SK-N-SH treated with all-trans-retinoic acid at 6 μM for 48 hours (cell line): ENCODE results near the gene SNW1.

Source experiments
- ATAC-seq: fragments of 200-7000 bp; cut with Tn5 transposase; 3 replicates; pipeline ENCODE4 v1.9.1; 2020; ENCODE audit warnings: mild to moderate bottlenecking, moderate library complexity
- ARNTL ChIP-seq: fragments of 450-650 bp; formaldehyde crosslinking; IDR thresholded peaks from 2 replicates; pipeline ENCODE4 v1.5.0; 2020; ENCODE audit warnings: low read depth, mild to moderate bottlenecking, moderate library complexity, borderline replicate concordance
- BACH2 ChIP-seq: fragments of 250-450 bp; sonication (Bioruptor Pico); IDR thresholded peaks from 2 replicates; pipeline ENCODE4 v1.9.0; 2021; ENCODE audit warnings: mild to moderate bottlenecking, borderline replicate concordance
- CSDC2 ChIP-seq: fragments of 250-450 bp; sonication (Bioruptor Pico); IDR thresholded peaks from 2 replicates; pipeline ENCODE4 v1.5.0; 2020; ENCODE audit warnings: mild to moderate bottlenecking, moderate library complexity
- ESRRG ChIP-seq: fragments of 250-450 bp; sonication (Bioruptor Pico); IDR thresholded peaks from 2 replicates; pipeline ENCODE4 v1.6.1; 2021; ENCODE audit warnings: mild to moderate bottlenecking
- GLIS3 ChIP-seq: fragments of 250-450 bp; sonication (Bioruptor Pico); IDR thresholded peaks from 2 replicates; pipeline ENCODE4 v1.5.0; 2020; ENCODE audit warnings: mild to moderate bottlenecking, moderate library complexity
- ISL1 ChIP-seq: fragments of 250-450 bp; sonication (Bioruptor Pico); IDR thresholded peaks from 2 replicates; pipeline ENCODE4 v2.1.2; 2022; ENCODE audit warnings: mild to moderate bottlenecking, moderate library complexity
- OSR1 ChIP-seq: fragments of 250-450 bp; sonication (Bioruptor Pico); IDR thresholded peaks from 2 replicates; pipeline ENCODE4 v1.8.0; 2022; ENCODE audit warnings: moderate library complexity, mild to moderate bottlenecking, inconsistent platforms
- PPARA ChIP-seq: fragments of 250-450 bp; sonication (Bioruptor Pico); IDR thresholded peaks from 2 replicates; pipeline ENCODE4 v1.5.0; 2020; ENCODE audit warnings: mild to moderate bottlenecking, borderline replicate concordance
- SNAI2 ChIP-seq: fragments of 250-450 bp; sonication (Bioruptor Pico); IDR thresholded peaks from 2 replicates; pipeline ENCODE4 v1.5.0; 2020; ENCODE audit warnings: mild to moderate bottlenecking, moderate library complexity
- TCF4 ChIP-seq: fragments of 250-450 bp; sonication (Bioruptor Pico); IDR thresholded peaks from 2 replicates; pipeline ENCODE4 v1.8.0; 2021; ENCODE audit warnings: mild to moderate bottlenecking, moderate library complexity, borderline replicate concordance
- TOX ChIP-seq: fragments of 250-450 bp; sonication (Bioruptor Pico); IDR thresholded peaks from 2 replicates; pipeline ENCODE4 v1.8.0; 2021; ENCODE audit warnings: mild to moderate bottlenecking, moderate library complexity, borderline replicate concordance
- ZC3H10 ChIP-seq: fragments of 250-450 bp; sonication (Bioruptor Pico); IDR thresholded peaks from 2 replicates; pipeline ENCODE4 v1.5.1; 2021; ENCODE audit warnings: mild to moderate bottlenecking, moderate library complexity
- ZFP3 ChIP-seq: fragments of 250-450 bp; sonication (Bioruptor Pico); IDR thresholded peaks from 2 replicates; pipeline ENCODE4 v1.5.0; 2020; ENCODE audit warnings: mild to moderate bottlenecking, moderate library complexity
- ZFP30 ChIP-seq: fragments of 450-650 bp; formaldehyde crosslinking; IDR thresholded peaks from 2 replicates; pipeline ENCODE4 v1.5.0; 2022; ENCODE audit warnings: mild to moderate bottlenecking, moderate library complexity
- ZNF70 ChIP-seq: fragments of 450-650 bp; formaldehyde crosslinking; IDR thresholded peaks from 2 replicates; pipeline ENCODE4 v1.5.0; 2020; ENCODE audit warnings: mild to moderate bottlenecking, moderate library complexity
- ZNF8 ChIP-seq: fragments of 450-650 bp; formaldehyde crosslinking; IDR thresholded peaks from 2 replicates; pipeline ENCODE4 v1.5.0; 2020; ENCODE audit warnings: mild to moderate bottlenecking, moderate library complexity
- TF ChIP-seq, protein P1 (sequence below): fragments of 250-450 bp; sonication (Bioruptor Pico); IDR thresholded peaks from 2 replicates; pipeline ENCODE4 v1.5.1; 2020; ENCODE audit warnings: low read depth, mild to moderate bottlenecking, moderate library complexity
- TF ChIP-seq, protein P2 (sequence below): fragments of 250-450 bp; sonication (Bioruptor Pico); IDR thresholded peaks from 2 replicates; pipeline ENCODE4 v1.5.1; 2021; ENCODE audit warnings: mild to moderate bottlenecking, moderate library complexity
- TF ChIP-seq, protein P3 (sequence below): fragments of 250-450 bp; sonication (Bioruptor Pico); IDR thresholded peaks from 2 replicates; pipeline ENCODE4 v1.8.0; 2020; ENCODE audit warnings: mild to moderate bottlenecking, moderate library complexity, borderline replicate concordance
- TF ChIP-seq, protein P4 (sequence below): fragments of 250-450 bp; sonication (Bioruptor Pico); IDR thresholded peaks from 2 replicates; pipeline ENCODE4 v1.5.0; 2020; ENCODE audit warnings: mild to moderate bottlenecking, moderate library complexity

SNW1 gene

DNA sequence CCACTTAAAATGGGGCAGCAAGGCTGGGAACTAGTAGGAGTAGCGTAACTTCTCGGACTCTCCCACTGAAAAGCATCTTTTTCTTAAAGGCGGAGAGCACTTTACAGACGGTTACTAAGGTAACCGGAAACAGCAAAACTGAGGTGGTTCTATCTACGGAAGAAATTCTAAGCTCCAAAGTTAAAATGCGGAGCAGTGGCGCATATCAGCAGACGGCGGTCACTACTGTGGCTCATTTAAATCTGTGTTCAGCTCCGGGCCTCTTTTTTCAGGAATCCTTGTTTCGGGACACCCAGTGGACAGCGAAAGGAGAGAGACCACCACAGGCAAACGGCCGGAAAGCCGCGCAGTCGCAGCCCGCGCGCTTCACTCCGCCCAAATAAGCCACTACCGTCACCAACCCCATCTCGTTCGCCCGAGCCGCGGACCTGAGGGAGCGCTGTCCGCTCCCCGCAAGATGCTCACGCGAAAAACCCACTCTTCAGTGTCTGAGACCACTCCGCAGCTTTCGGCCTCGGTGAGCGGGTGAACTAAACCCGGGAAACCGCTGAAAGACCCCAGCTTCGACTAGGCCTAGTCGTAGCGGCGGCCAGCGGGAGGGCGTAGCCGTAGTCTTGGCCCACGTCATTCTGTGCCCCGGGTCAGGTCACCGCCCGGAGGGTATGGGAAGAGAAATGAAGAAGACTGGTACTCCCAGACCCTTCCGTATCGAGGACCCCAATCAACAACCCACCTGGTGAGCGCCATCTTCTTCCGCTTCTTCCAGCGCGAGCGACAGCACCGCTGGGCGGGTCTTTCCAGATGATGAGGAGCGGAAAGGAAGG is at the start of gene SNW1:
TSS of gene SNW1 (minus strand) at position 776 of the 824 bp plus-strand sequence. CDS start at position 747, 29 bp downstream.
- ATAC-seq, result peak; percentile 96
- TF ChIP-seq ZFP3 (CRISPR knock-in tag) (0 out of 2 replicates have a peak, but pooled peaks have one; percentile 37), SNAI2 (CRISPR knock-in tag) (no peak)
- TF ChIP-seq, all 23 proteins: peak for 1

DNA sequence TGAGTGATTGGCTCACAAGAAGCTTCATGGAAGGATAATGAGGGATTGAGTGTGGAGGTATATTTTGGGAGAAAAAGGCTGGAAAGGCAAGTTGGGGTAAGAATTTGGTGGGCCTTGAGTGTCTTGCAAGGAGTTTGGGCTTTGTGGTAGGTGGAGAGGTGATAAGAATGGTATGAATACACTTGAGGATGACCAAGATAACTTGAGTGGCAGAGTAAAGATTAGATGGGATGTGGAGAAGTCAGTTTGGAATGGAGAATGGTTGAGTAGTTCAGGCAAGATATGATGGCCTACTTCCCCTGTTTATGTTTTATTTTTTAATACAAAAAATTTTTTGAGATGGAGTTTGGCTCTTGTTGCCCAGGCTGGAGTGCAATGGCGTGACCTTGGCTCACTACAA is 48.1 kb upstream of the SNW1 start:
- ATAC-seq, result no peak
- TF ChIP-seq PPARA (CRISPR knock-in tag), result no peak
- no peak for TF ChIP-seq ESRRG (CRISPR knock-in tag)
- TF ChIP-seq ARNTL (CRISPR knock-in tag), result no peak
- TF ChIP-seq, protein P1, sequence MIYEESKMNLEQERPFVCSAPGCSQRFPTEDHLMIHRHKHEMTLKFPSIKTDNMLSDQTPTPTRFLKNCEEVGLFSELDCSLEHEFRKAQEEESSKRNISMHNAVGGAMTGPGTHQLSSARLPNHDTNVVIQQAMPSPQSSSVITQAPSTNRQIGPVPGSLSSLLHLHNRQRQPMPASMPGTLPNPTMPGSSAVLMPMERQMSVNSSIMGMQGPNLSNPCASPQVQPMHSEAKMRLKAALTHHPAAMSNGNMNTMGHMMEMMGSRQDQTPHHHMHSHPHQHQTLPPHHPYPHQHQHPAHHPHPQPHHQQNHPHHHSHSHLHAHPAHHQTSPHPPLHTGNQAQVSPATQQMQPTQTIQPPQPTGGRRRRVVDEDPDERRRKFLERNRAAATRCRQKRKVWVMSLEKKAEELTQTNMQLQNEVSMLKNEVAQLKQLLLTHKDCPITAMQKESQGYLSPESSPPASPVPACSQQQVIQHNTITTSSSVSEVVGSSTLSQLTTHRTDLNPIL (CRISPR knock-in tag), result no peak
- no peak for TF ChIP-seq GLIS3 (CRISPR knock-in tag)
- no peak for TF ChIP-seq BACH2 (CRISPR knock-in tag)
- TF ChIP-seq, protein P2, sequence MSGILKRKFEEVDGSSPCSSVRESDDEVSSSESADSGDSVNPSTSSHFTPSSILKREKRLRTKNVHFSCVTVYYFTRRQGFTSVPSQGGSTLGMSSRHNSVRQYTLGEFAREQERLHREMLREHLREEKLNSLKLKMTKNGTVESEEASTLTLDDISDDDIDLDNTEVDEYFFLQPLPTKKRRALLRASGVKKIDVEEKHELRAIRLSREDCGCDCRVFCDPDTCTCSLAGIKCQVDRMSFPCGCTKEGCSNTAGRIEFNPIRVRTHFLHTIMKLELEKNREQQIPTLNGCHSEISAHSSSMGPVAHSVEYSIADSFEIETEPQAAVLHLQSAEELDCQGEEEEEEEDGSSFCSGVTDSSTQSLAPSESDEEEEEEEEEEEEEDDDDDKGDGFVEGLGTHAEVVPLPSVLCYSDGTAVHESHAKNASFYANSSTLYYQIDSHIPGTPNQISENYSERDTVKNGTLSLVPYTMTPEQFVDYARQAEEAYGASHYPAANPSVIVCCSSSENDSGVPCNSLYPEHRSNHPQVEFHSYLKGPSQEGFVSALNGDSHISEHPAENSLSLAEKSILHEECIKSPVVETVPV (CRISPR knock-in tag), result no peak
- no peak for TF ChIP-seq CSDC2 (CRISPR knock-in tag)
- no peak for TF ChIP-seq SNAI2 (CRISPR knock-in tag)
- no peak for TF ChIP-seq ZNF70 (CRISPR knock-in tag)
- TF ChIP-seq ZNF8 (CRISPR knock-in tag), result no peak
- TF ChIP-seq ZC3H10, result no peak
- TF ChIP-seq OSR1 (CRISPR knock-in tag), result no peak
- no peak for TF ChIP-seq TOX (CRISPR knock-in tag)

DNA sequence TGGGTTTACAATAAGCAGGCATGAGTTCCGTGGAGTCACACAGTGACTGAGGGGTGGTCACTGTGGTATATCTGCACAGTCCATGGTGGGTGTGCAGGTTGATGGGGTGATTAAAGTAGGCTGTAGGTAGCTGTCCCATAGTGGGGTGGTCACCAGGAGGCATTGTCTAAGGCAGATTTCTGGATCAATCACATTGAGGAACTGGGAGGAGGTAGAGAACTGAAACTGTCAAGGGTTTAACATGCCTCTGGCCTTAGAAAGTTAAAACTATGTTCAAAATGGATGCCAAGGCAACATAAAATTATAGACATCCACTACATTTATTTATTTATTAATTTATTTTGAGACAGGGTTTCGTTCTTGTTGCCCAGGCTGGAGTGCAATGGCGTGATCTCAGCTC is 47.3 kb upstream of the SNW1 start:
- no peak for ATAC-seq
- TF ChIP-seq, protein P2 (CRISPR knock-in tag), result no peak
- no peak for TF ChIP-seq ZFP30 (CRISPR knock-in tag)
- no peak for TF ChIP-seq BACH2 (CRISPR knock-in tag)
- TF ChIP-seq ESRRG (CRISPR knock-in tag), result no peak
- no peak for TF ChIP-seq TOX (CRISPR knock-in tag)
- TF ChIP-seq CSDC2 (CRISPR knock-in tag), result no peak
- TF ChIP-seq ZNF70 (CRISPR knock-in tag), result no peak
- TF ChIP-seq OSR1 (CRISPR knock-in tag), result no peak
- TF ChIP-seq ZNF8 (CRISPR knock-in tag), result no peak
- TF ChIP-seq ISL1 (CRISPR knock-in tag), result no peak
- no peak for TF ChIP-seq GLIS3 (CRISPR knock-in tag)
- no peak for TF ChIP-seq ZC3H10
- TF ChIP-seq, protein P3, sequence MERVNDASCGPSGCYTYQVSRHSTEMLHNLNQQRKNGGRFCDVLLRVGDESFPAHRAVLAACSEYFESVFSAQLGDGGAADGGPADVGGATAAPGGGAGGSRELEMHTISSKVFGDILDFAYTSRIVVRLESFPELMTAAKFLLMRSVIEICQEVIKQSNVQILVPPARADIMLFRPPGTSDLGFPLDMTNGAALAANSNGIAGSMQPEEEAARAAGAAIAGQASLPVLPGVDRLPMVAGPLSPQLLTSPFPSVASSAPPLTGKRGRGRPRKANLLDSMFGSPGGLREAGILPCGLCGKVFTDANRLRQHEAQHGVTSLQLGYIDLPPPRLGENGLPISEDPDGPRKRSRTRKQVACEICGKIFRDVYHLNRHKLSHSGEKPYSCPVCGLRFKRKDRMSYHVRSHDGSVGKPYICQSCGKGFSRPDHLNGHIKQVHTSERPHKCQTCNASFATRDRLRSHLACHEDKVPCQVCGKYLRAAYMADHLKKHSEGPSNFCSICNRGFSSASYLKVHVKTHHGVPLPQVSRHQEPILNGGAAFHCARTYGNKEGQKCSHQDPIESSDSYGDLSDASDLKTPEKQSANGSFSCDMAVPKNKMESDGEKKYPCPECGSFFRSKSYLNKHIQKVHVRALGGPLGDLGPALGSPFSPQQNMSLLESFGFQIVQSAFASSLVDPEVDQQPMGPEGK (CRISPR knock-in tag), result no peak
- TF ChIP-seq TCF4 (CRISPR knock-in tag), result no peak
- TF ChIP-seq ZFP3 (CRISPR knock-in tag), result no peak
- TF ChIP-seq, protein P4, sequence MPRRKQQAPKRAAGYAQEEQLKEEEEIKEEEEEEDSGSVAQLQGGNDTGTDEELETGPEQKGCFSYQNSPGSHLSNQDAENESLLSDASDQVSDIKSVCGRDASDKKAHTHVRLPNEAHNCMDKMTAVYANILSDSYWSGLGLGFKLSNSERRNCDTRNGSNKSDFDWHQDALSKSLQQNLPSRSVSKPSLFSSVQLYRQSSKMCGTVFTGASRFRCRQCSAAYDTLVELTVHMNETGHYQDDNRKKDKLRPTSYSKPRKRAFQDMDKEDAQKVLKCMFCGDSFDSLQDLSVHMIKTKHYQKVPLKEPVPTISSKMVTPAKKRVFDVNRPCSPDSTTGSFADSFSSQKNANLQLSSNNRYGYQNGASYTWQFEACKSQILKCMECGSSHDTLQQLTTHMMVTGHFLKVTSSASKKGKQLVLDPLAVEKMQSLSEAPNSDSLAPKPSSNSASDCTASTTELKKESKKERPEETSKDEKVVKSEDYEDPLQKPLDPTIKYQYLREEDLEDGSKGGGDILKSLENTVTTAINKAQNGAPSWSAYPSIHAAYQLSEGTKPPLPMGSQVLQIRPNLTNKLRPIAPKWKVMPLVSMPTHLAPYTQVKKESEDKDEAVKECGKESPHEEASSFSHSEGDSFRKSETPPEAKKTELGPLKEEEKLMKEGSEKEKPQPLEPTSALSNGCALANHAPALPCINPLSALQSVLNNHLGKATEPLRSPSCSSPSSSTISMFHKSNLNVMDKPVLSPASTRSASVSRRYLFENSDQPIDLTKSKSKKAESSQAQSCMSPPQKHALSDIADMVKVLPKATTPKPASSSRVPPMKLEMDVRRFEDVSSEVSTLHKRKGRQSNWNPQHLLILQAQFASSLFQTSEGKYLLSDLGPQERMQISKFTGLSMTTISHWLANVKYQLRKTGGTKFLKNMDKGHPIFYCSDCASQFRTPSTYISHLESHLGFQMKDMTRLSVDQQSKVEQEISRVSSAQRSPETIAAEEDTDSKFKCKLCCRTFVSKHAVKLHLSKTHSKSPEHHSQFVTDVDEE (CRISPR knock-in tag), result no peak
